Gastroesophageal sphincter (tissue), 4 donors: ENCODE data around the gene DDI2. TPM values are rescaled to one million over a fixed set of nuclear protein-coding genes. Genes with fewer than 3 reads are reported as not detected.

Experiments used
- ATAC-seq: fragments of 150-250 bp; one replicate; pipeline ENCODE4 v1.9.1; 2016; ENCODE audit warnings: mild to moderate bottlenecking, moderate library complexity
- H3K27ac ChIP-seq, 4 donors: fragments of 200-600 bp; sonication (generic) in 3 of 4; 1 replicate in 3 of 4; 2 replicates in 1 of 4; pipeline ENCODE4 v1.5.1; 2016 to 2019
- H3K27me3 ChIP-seq: fragments of 200-600 bp; sonication (generic); one replicate; pipeline ENCODE4 v1.5.1; 2019
- H3K36me3 ChIP-seq, 2 donors: fragments of 200-600 bp; sonication (generic); one replicate each; pipeline ENCODE4 v1.5.1; 2019; ENCODE audit warnings: control low read depth in 1 of 2
- H3K4me1 ChIP-seq, 3 donors: fragments of 200-600 bp; sonication (generic); 1 replicate in 2 of 3; 2 replicates in 1 of 3; pipeline ENCODE4 v1.5.1; 2016 to 2019; ENCODE audit warnings: control low read depth in 2 of 3
- H3K4me3 ChIP-seq, 2 donors: fragments of 200-600 bp; sonication (generic); one replicate each; pipeline ENCODE4 v1.5.1; 2019; ENCODE audit warnings: mild to moderate bottlenecking in 1 of 2, moderate library complexity in 1 of 2
- H3K9me3 ChIP-seq, 3 donors: fragments of 200-600 bp; sonication (generic); one replicate each; pipeline ENCODE4 v1.5.1; 2017 to 2019; ENCODE audit warnings: control low read depth in 2 of 3
- EP300 ChIP-seq: sonication (generic); formaldehyde crosslinking; IDR thresholded peaks from one replicate; pipeline ENCODE4 v1.6.1; 2017; ENCODE audit warnings: antibody characterized with exemption, mild to moderate bottlenecking
- POLR2A ChIP-seq, 2 donors: fragments of 450-650 bp; IDR thresholded peaks; one replicate each; pipeline ENCODE4 v1.6.1; 2017; ENCODE audit warnings: antibody characterized with exemption in 2 of 2, mild to moderate bottlenecking in 2 of 2, moderate library complexity in 1 of 2
- POLR2AphosphoS5 ChIP-seq: sonication (generic); formaldehyde crosslinking; IDR thresholded peaks from one replicate; pipeline ENCODE4 v1.6.1; 2017; ENCODE audit warnings: antibody characterized with exemption
- WGBS, 2 donors: methylation state at CpG; one replicate each; pipeline ENCODE4 v1.1.5; 2018; ENCODE audit warnings: low coverage in 1 of 2; 5-methylcytosine and 5-hydroxymethylcytosine counted together
- total RNA-seq, 4 donors: library from RNA; depleted of rRNA; stranded (reverse); fragments of >200 nt; gene quantifications; one replicate each; pipeline ENCODE4 v1.1.0, GENCODE V29; 2016
- TF ChIP-seq, protein P1 (sequence below), 4 experiments: fragments of 200-600 bp in 2 of 4; fragments of 450-650 bp in 2 of 4; sonication (generic) in 1 of 4; IDR thresholded peaks; one replicate each; pipeline ENCODE4 v1.5.1; 2017 to 2019; ENCODE audit warnings: antibody characterized with exemption in 4 of 4, mild to moderate bottlenecking in 2 of 4, moderate library complexity in 2 of 4

Gene DDI2
- total RNA-seq, 4 donors from 2014 or later, result 14.3 to 37.2 (median 16.5) TPM

DNA sequence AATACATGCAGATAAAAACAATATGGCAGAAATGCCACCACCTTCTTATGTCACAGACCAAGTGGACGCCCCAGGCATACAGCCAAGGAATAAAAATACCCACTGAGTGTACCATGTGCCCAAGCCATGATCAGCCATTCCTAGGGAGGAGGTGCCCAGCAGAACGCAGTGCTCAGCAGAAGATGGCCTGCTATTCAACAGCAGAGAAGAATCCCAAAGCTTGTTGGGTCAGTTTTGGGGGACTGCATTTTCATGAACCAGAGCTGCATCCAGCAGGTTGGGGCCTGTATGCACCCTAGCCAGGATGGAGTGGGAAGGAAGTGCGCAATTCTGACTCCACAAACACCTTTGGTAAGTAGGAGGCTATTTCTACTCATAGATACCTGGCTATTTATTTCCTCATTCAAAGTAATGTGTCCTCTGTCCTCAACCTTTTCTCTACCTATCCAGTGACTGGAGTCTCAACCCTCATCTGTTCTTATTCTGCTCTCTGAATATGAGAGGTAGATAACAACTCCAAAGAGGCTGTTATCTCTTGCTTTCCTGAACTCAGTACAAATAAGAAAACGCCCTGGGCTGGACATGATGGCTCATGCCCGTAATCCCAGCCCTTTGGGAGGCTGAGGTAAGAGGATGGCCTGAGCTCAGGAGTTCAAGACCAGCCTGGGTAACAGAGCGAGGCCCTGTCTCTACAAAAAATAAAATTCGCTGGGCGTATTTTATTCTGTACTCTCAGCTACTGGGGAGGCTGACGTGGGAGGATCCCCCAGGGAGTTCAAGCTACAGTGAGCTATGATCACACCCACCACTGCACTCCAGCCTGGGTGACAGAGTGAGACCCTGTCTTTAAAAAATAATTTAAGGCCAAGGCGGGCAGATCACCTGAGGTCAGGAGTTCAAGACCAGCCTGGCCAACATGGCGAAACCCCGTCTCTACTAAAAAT is 64.4 kb downstream of the DDI2 start:
- Histone ChIP-seq H3K4me3 (no peak overlapping the region), H3K27me3 (no peaks in the 10 kb centered on the region), H3K27ac (peak overlapping the region in 2 of 4 donors; percentile 53 to 99), H3K36me3 (no peaks in the 10 kb centered on the region), H3K9me3 (no peaks in the 10 kb centered on the region), H3K4me1 (peaks cover 0 to 27% (median 3%) of the 10 kb centered on the region in 3 donors)
- ATAC-seq, result no peak
- no peak for TF ChIP-seq POLR2A (IDR thresholded peaks at IDR 0.05)
- TF ChIP-seq POLR2AphosphoS5, result no peak
- TF ChIP-seq, protein P1, sequence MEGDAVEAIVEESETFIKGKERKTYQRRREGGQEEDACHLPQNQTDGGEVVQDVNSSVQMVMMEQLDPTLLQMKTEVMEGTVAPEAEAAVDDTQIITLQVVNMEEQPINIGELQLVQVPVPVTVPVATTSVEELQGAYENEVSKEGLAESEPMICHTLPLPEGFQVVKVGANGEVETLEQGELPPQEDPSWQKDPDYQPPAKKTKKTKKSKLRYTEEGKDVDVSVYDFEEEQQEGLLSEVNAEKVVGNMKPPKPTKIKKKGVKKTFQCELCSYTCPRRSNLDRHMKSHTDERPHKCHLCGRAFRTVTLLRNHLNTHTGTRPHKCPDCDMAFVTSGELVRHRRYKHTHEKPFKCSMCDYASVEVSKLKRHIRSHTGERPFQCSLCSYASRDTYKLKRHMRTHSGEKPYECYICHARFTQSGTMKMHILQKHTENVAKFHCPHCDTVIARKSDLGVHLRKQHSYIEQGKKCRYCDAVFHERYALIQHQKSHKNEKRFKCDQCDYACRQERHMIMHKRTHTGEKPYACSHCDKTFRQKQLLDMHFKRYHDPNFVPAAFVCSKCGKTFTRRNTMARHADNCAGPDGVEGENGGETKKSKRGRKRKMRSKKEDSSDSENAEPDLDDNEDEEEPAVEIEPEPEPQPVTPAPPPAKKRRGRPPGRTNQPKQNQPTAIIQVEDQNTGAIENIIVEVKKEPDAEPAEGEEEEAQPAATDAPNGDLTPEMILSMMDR (IDR thresholded peaks at IDR 0.05), result no peak
- TF ChIP-seq EP300, result no peak
- 85 to 92% methylated on average over 4 to 5 of the region's 12 CpGs for WGBS, 2 donors

DNA sequence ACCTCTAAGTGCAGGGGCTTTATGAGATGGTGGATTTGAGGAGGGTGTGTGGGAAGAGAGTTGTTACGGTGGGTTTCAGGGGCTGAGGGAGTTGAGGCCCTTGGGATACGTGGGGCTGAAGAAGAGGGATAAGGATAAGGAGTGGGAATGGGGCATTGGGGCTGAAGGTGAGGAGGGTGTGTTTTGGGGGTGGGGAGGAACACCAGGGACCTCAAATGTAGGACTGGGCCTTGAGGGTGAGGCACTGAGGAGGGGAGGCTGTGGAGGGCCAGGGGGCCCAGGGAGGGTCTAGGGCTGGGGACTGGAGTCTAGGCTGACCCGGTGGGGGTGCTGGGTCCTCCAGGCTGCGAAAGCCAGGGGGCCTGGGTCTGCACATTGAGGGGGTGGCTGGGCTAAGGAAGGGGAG is 65.7 kb downstream of the DDI2 start:
- peak overlapping the region in 3 of 4 donors; percentile 84 to 99 (median 95) for H3K27ac ChIP-seq
- no peaks in the 10 kb centered on the region for H3K9me3 ChIP-seq
- ATAC-seq, result no peak
- no peaks in the 10 kb centered on the region for H3K27me3 ChIP-seq
- TF ChIP-seq POLR2A (IDR thresholded peaks at IDR 0.05) (no peak), POLR2AphosphoS5 (no peak), EP300 (no peak)
- TF ChIP-seq, protein P1 (IDR thresholded peaks at IDR 0.05), result no peak
- no peak overlapping the region for H3K4me3 ChIP-seq
- H3K4me1 ChIP-seq, result peaks cover 0 to 39% (median 3%) of the 10 kb centered on the region in 3 donors
- no peaks in the 10 kb centered on the region for H3K36me3 ChIP-seq
- 84 to 92% methylated on average over 3 to 4 of the region's 4 CpGs for whole genome bisulfite sequencing, 2 donors

DNA sequence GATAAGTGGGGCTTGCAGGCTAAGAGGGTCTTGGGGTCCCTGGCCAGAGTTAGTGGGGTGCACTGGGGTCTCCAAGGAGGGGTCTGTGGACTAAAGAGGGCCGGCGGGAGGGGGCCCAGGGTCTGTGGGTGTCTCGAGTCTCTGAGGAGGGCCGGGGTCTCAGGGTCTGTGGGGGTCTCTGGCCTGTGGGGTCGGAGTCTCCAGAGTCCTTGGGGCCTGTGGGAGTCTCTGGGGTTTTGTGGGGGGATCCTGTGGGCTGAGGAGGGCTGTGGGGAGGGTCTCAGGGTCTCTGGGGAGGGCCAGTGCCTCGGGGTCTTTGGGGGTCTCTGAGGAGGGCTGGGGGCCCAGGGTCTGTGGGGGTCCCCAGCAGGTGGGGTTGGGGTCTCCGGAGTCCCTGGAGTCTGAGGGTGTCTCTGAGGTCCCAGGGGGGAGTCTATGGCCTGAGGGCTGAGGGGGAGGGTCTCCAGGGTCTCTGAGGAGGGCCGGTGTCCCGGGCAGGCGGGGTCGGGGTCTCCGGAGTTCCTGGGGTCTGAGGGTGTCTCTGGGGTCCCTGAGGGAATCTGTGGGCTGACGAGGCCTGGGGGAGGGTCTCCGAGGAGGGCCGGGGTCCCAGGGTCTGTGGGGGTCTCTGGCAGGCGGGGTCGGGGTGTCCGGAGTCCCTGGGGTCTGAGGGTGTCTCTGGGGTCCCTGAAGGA is 66.2 kb downstream of the DDI2 start:
- ATAC-seq, result no peak
- TF ChIP-seq POLR2AphosphoS5 (no peak), EP300 (no peak), POLR2A (IDR thresholded peaks at IDR 0.05) (no peak)
- TF ChIP-seq, protein P1 (IDR thresholded peaks at IDR 0.05), result no peak
- H3K9me3 ChIP-seq, result no peaks in the 10 kb centered on the region
- no CpG with 5 or more reads among the region's 18 CpGs for WGBS, 2 donors
- H3K4me3 ChIP-seq, result peak overlapping the region; percentile 91 to 93
- H3K36me3 ChIP-seq, result no peaks in the 10 kb centered on the region
- H3K4me1 ChIP-seq, result peaks cover 0 to 44% (median 3%) of the 10 kb centered on the region in 3 donors
- peak overlapping the region; percentile 84 to 99 (median 96) for H3K27ac ChIP-seq
- H3K27me3 ChIP-seq, result no peaks in the 10 kb centered on the region

DNA sequence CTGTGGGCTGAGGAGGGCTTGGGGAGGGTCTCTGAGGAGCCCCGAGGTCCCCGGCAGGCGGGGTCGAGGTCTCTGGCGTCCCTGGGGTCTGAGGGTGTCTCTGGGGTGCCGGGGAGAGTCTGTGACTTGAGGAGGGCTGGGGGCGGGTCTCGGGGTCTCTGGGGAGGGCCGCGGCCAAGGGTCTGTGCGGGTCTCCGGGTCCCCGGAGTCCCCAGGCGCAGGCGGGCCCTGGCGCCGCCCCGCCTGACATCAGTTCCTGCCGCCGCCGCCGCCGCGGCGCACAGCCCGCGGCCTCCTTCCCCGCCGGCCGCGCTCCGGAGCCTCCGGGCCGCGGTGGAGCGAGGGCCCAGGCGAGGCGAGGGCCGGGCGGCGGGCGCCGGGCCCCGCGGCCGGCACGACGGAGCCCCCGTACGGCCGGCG is 66.8 kb downstream of the DDI2 start, which contains the start of gene PLEKHM2:
Gene PLEKHM2 (plus strand): TSS at position 279 of the 420 bp plus-strand sequence. CDS start 239 bp downstream, outside the sequence.
- Histone ChIP-seq H3K27ac (peak within 1 kb of the TSS; percentile 84 to 99 (median 96)), H3K9me3 (no peaks in the 10 kb centered on the region), H3K27me3 (no peaks in the 10 kb centered on the region), H3K4me1 (peaks cover 0 to 44% (median 3%) of the 10 kb centered on the region in 3 donors), H3K36me3 (no peaks in the 10 kb centered on the region), H3K4me3 (peak within 1 kb of the TSS; percentile 93 to 96)
- WGBS, 2 donors, result no CpG with 5 or more reads among the region's 52 CpGs
- ATAC-seq, result peak; percentile 75
- TF ChIP-seq POLR2AphosphoS5, result no peak
- no peak for TF ChIP-seq EP300
- TF ChIP-seq, protein P1 (IDR thresholded peaks at IDR 0.05), result no peak
- peak; percentile 57 to 63 for TF ChIP-seq POLR2A (IDR thresholded peaks at IDR 0.05)
